K562 (cell line): ENCODE results near the gene USP20. TPM values are rescaled to one million over a fixed set of nuclear protein-coding genes. Genes with fewer than 3 reads are reported as not detected.

Source experiments
- ARID4B ChIP-seq: sonication (generic); formaldehyde crosslinking; IDR thresholded peaks from 2 replicates; pipeline ENCODE4 v1.8.0; 2022; ENCODE audit warnings: mild to moderate bottlenecking, missing genetic modification reagents
- DNMT1 ChIP-seq: fragments of 450-650 bp; IDR thresholded peaks from 2 replicates; pipeline ENCODE4 v1.6.1; 2016; ENCODE audit warnings: antibody characterized with exemption, mild to moderate bottlenecking
- ERF ChIP-seq: fragments of 450-650 bp; formaldehyde crosslinking; IDR thresholded peaks from 2 replicates; pipeline ENCODE4 v1.4.0; 2020; ENCODE audit warnings: mild to moderate bottlenecking, mixed read lengths
- FOXM1 ChIP-seq, 2 experiments: fragments of 450-650 bp in 1 of 2; sonication (generic) in 1 of 2; formaldehyde crosslinking in 1 of 2; IDR thresholded peaks; 2 replicates each; pipeline versions ENCODE4 v1.6.1 to v1.9.0; 2017 to 2022; ENCODE audit warnings: low read depth in 2 of 2, mild to moderate bottlenecking in 2 of 2, missing genetic modification reagents in 1 of 2, moderate library complexity in 1 of 2
- HMGN3 ChIP-seq: IDR thresholded peaks from 2 replicates; pipeline ENCODE4 v1.6.1; 2011; ENCODE audit warnings: borderline replicate concordance, low read depth, mild to moderate bottlenecking, mixed read lengths, low read length; ENCODE audit not compliant: insufficient read length; ENCODE audit errors: extremely low read depth
- KDM5B ChIP-seq: fragments of 200-600 bp; sonication (generic); IDR thresholded peaks from 2 replicates; pipeline ENCODE4 v1.6.1; 2012; ENCODE audit warnings: low read depth, mild to moderate bottlenecking, moderate library complexity, low read length, control low read depth, inconsistent platforms; ENCODE audit not compliant: insufficient replicate concordance
- MAZ ChIP-seq, 2 experiments: fragments of 450-650 bp in 1 of 2; sonication (generic) in 1 of 2; formaldehyde crosslinking; IDR thresholded peaks in 1 of 2; conservative IDR thresholded peaks in 1 of 2; 2 replicates each; pipeline versions ENCODE4 v1.4.0 to v1.5.0; 2020; ENCODE audit warnings: mild to moderate bottlenecking in 1 of 2, missing genetic modification reagents in 1 of 2
- PRPF4 ChIP-seq: fragments of 200-400 bp; formaldehyde crosslinking; IDR thresholded peaks from one replicate; pipeline ENCODE4 v1.6.1; 2017; ENCODE audit warnings: low read length, low read depth, mild to moderate bottlenecking; ENCODE audit not compliant: insufficient read depth, poor library complexity, severe bottlenecking
- SMAD2 ChIP-seq: fragments of 150-350 bp; IDR thresholded peaks from 2 replicates; pipeline ENCODE4 v1.6.1; 2014; ENCODE audit warnings: low read depth, mild to moderate bottlenecking, low read length
- SMAD3 ChIP-seq: fragments of 450-650 bp; formaldehyde crosslinking; conservative IDR thresholded peaks from 2 replicates; pipeline ENCODE4 v1.4.0; 2020; ENCODE audit warnings: mild to moderate bottlenecking
- UBTF ChIP-seq, 2 experiments: IDR thresholded peaks; 2 replicates each; pipeline ENCODE4 v1.6.1; 2012; ENCODE audit warnings: improper control_type of control experiment in 2 of 2, low read depth in 2 of 2, low read length in 2 of 2, borderline replicate concordance in 1 of 2
- USF2 ChIP-seq: sonication (generic); formaldehyde crosslinking; IDR thresholded peaks from 2 replicates; pipeline ENCODE4 v1.5.0; 2020; ENCODE audit warnings: missing genetic modification reagents
- ZBTB9 ChIP-seq: fragments of 450-650 bp; formaldehyde crosslinking; IDR thresholded peaks from 2 replicates; pipeline ENCODE4 v1.4.0; 2020; ENCODE audit warnings: mild to moderate bottlenecking, moderate library complexity
- ZC3H11A ChIP-seq: IDR thresholded peaks from 2 replicates; pipeline ENCODE4 v1.6.1; 2012; ENCODE audit warnings: low read depth, low read length, improper control_type of control experiment
- ZNF354B ChIP-seq: fragments of 250-450 bp; sonication (Bioruptor Pico); IDR thresholded peaks from 2 replicates; pipeline ENCODE4 v1.4.0; 2020
- ZNF695 ChIP-seq: fragments of 450-650 bp; formaldehyde crosslinking; IDR thresholded peaks from 2 replicates; pipeline ENCODE4 v1.4.0; 2020; ENCODE audit warnings: mild to moderate bottlenecking, moderate library complexity
- ZNF764 ChIP-seq: fragments of 250-450 bp; sonication (Bioruptor Pico); IDR thresholded peaks from 2 replicates; pipeline ENCODE4 v1.4.0; 2020; ENCODE audit warnings: low read depth, mild to moderate bottlenecking, moderate library complexity
- polyA plus RNA-seq, 8 experiments: library from polyadenylated mRNA; depleted of rRNA in 4 of 8; stranded (reverse) in 5 of 8; unstranded in 3 of 8; fragments of >200 nt; fragmentation: Nextera tagmentation in 2 of 8; fragmentation: Illumina TruSeq in 1 of 8; extraction: Ambion mirVana in 2 of 8; extraction: Trizol in 1 of 8; gene quantifications; 2 replicates each; pipeline versions ENCODE4 v1.2.1 to v1.2.3, GENCODE V29; 2011 to 2014; ENCODE audit warnings: inconsistent platforms in 1 of 8, missing spikeins in 1 of 8
- total RNA-seq, 7 experiments: library from RNA; depleted of rRNA in 6 of 7; stranded (reverse); fragments of >200 nt in 6 of 7; fragmentation: Illumina TruSeq in 2 of 7; extraction: Trizol in 2 of 7; gene quantifications; 2 replicates each; pipeline versions ENCODE4 v1.2.1 to v1.2.3, GENCODE V29; 2011 to 2021; ENCODE audit warnings: low replicate concordance in 1 of 7

USP20 gene
- total and polyA plus RNA-seq, 9 of the 15 experiments (the other 6 are each of a cell fraction or from before 2014, with no cell fraction given) = 1.9 to 136 (median 49.1) TPM

- peak; percentile 68 for TF ChIP-seq ZBTB9 (CRISPR knock-in tag)
- peak; percentile 89 for TF ChIP-seq HMGN3
- no peak for TF ChIP-seq FOXM1 (IDR thresholded peaks at IDR 0.05; ENCODE audit: low read depth)
- no peak for TF ChIP-seq FOXM1 (CRISPR knock-in tag; IDR thresholded peaks at IDR 0.05; ENCODE audit: low read depth)
- no peak for TF ChIP-seq ZNF764 (CRISPR knock-in tag)
- peak; percentile 92 for TF ChIP-seq ARID4B (CRISPR knock-in tag)
- no peak for TF ChIP-seq SMAD2
- TF ChIP-seq ZNF354B (CRISPR knock-in tag) = no peak
- TF ChIP-seq DNMT1 = no peak
- TF ChIP-seq USF2 (CRISPR knock-in tag) = no peak
- TF ChIP-seq KDM5B = peak; percentile 91
- TF ChIP-seq MAZ (CRISPR knock-in tag; conservative IDR thresholded peaks at IDR 0.05 in 1 of 2, IDR thresholded peaks at IDR 0.05 in 1 of 2) = peak; percentile 61 to 82; a peak in 2 of 4 replicates
- peak; percentile 77; the same call in 1 of the 2 replicates for TF ChIP-seq ERF (CRISPR knock-in tag)
- TF ChIP-seq SMAD3 (CRISPR knock-in tag) = no peak
- peak; percentile 97 to 99 for TF ChIP-seq UBTF (IDR thresholded peaks at IDR 0.05; ENCODE audit: borderline replicate concordance in 1 of 2, low read depth in 2 of 2, low read length in 2 of 2)
- TF ChIP-seq PRPF4 = no peak
- TF ChIP-seq ZNF695 = no peak
- no peak for TF ChIP-seq ZC3H11A
Measured at GRCh38 chr9:129802833-129803675, 32.2 kb upstream of the USP20 start, which contains the start of gene TOR1B (continued).
